ENCODE measurements around the gene SLCO2A1. TPM values are rescaled to one million over a fixed set of nuclear protein-coding genes. Genes with fewer than 3 reads are reported as not detected.

The SLCO2A1 gene
- polyA plus RNA-seq, 1 donor (not counting 4 experiments of a cell fraction or from before 2014, with no cell fraction given), result 0.80 TPM

GRCh38 chr3:133996996-133997395, 32.7 kb downstream of the SLCO2A1 start:
- H3K27me3 ChIP-seq (ENCODE audit: control insufficient read depth, extremely low read depth, insufficient read depth, low read length), result peaks cover 74% of the 10 kb centered on the region
- no peak overlapping the region for H3K9ac ChIP-seq (ENCODE audit: control insufficient read depth, extremely low read depth, insufficient read depth, low read length)
- H3K4me2 ChIP-seq (ENCODE audit: control insufficient read depth, extremely low read depth, insufficient read depth, low read depth, low read length), result no peak overlapping the region
- no peaks in the 10 kb centered on the region for H3K36me3 ChIP-seq (ENCODE audit: control insufficient read depth in 2 of 2, extremely low read depth in 1 of 2, insufficient read depth in 2 of 2, low read length in 2 of 2)
- H3K9me3 ChIP-seq (ENCODE audit: control insufficient read depth, low read depth, low read length), result no peaks in the 10 kb centered on the region
- H3K27ac ChIP-seq (ENCODE audit: control insufficient read depth, insufficient read depth, low read length), result no peak overlapping the region
- no peaks in the 10 kb centered on the region for H4K20me1 ChIP-seq (ENCODE audit: control insufficient read depth, extremely low read depth, insufficient read depth, low read length)
- no peak overlapping the region for H3K4me3 ChIP-seq (ENCODE audit: control insufficient read depth in 2 of 3, extremely low read depth in 1 of 3, insufficient read depth in 2 of 3, low read depth in 1 of 3, low read length in 3 of 3)
- H3K4me1 ChIP-seq (ENCODE audit: control insufficient read depth, extremely low read depth, insufficient read depth, low read length), result peaks cover 2% of the 10 kb centered on the region
- DNase-seq (ENCODE audit: low read depth, low spot score), result no peak
- no peaks in the 10 kb centered on the region for H3K9me1 ChIP-seq (ENCODE audit: control insufficient read depth, extremely low read depth, insufficient read depth, low read length)
- FAIRE-seq, result no peak
- dilution Hi-C loops (cut with MboI; ENCODE audit: extremely low pct_ligation_motif_present, low sequenced_read_pairs), result no loop called here
- no peaks in the 10 kb centered on the region for H3K79me2 ChIP-seq (ENCODE audit: control insufficient read depth, insufficient read depth, low read length)
- TF ChIP-seq EZH2 (IDR thresholded peaks at IDR 0.05; ENCODE audit: low read length), result no peak
- no peak for TF ChIP-seq CTCF (optimal IDR thresholded peaks at IDR 0.05 in 1 of 3, IDR thresholded peaks at IDR 0.05 in 1 of 3, conservative IDR thresholded peaks at IDR 0.05 in 1 of 3; ENCODE audit: extremely low read depth in 1 of 3, insufficient read depth in 2 of 3, low read length in 3 of 3)
- no peak overlapping the region for H2AFZ ChIP-seq (ENCODE audit: control insufficient read depth, low read length)

GRCh38 chr3:133996251-133996661, 33.5 kb downstream of the SLCO2A1 start:
- no peaks in the 10 kb centered on the region for H3K79me2 ChIP-seq (ENCODE audit: control insufficient read depth, insufficient read depth, low read length)
- no peak overlapping the region for H2AFZ ChIP-seq (ENCODE audit: control insufficient read depth, low read length)
- H3K36me3 ChIP-seq (ENCODE audit: control insufficient read depth in 2 of 2, extremely low read depth in 1 of 2, insufficient read depth in 2 of 2, low read length in 2 of 2), result no peaks in the 10 kb centered on the region
- DNase-seq (ENCODE audit: low read depth, low spot score) (no peak), FAIRE-seq (no peak)
- H3K27me3 ChIP-seq (ENCODE audit: control insufficient read depth, extremely low read depth, insufficient read depth, low read length), result peaks cover 68% of the 10 kb centered on the region
- no peaks in the 10 kb centered on the region for H3K9me1 ChIP-seq (ENCODE audit: control insufficient read depth, extremely low read depth, insufficient read depth, low read length)
- no peak overlapping the region for H3K9ac ChIP-seq (ENCODE audit: control insufficient read depth, extremely low read depth, insufficient read depth, low read length)
- no peak for TF ChIP-seq EZH2 (IDR thresholded peaks at IDR 0.05; ENCODE audit: low read length)
- no peak for TF ChIP-seq CTCF (optimal IDR thresholded peaks at IDR 0.05 in 1 of 3, IDR thresholded peaks at IDR 0.05 in 1 of 3, conservative IDR thresholded peaks at IDR 0.05 in 1 of 3; ENCODE audit: extremely low read depth in 1 of 3, insufficient read depth in 2 of 3, low read length in 3 of 3)
- dilution Hi-C loops (cut with MboI; ENCODE audit: extremely low pct_ligation_motif_present, low sequenced_read_pairs), result no loop called here
- no peaks in the 10 kb centered on the region for H3K9me3 ChIP-seq (ENCODE audit: control insufficient read depth, low read depth, low read length)
- H3K4me2 ChIP-seq (ENCODE audit: control insufficient read depth, extremely low read depth, insufficient read depth, low read depth, low read length), result no peak overlapping the region
- H3K4me3 ChIP-seq (ENCODE audit: control insufficient read depth in 2 of 3, extremely low read depth in 1 of 3, insufficient read depth in 2 of 3, low read depth in 1 of 3, low read length in 3 of 3), result no peak overlapping the region
- H4K20me1 ChIP-seq (ENCODE audit: control insufficient read depth, extremely low read depth, insufficient read depth, low read length), result no peaks in the 10 kb centered on the region
- H3K4me1 ChIP-seq (ENCODE audit: control insufficient read depth, extremely low read depth, insufficient read depth, low read length), result peaks cover 2% of the 10 kb centered on the region
- H3K27ac ChIP-seq (ENCODE audit: control insufficient read depth, insufficient read depth, low read length), result no peak overlapping the region

Data from keratinocyte (primary cell).